GM19438 (cell line): ENCODE data around the gene PLXNA2.

Experiments
- ATAC-seq: cut with Tn5 transposase; IDR thresholded peaks from one replicate; pipeline ENCODE4 v1.9.1; 2021; ENCODE audit warnings: low read depth; ENCODE audit not compliant: unreplicated experiment

PLXNA2 gene

DNA sequence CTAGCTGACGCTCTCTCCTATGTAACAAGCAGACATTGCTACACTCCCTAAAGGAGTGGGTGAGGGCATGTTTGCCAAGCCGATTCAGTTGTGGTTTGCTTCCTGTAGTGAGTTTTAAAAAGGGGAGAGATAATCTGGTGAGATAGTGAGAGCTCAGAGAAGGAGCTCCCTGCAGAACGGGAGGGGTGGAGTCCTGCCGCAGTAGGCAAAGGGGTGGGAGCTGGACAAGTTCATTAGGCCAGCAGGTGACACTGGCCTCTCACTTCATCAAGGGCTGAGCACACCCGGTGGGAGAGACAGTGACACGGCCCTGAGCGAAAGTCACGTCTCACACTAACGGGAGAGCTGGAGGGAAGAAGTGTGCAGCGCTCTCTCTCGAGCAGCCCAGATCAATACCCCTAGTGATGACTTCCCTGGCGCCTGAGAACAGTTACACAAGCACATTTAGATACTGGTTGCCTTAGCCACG, 189.2 kb downstream of the PLXNA2 start:
- no peak for ATAC-seq

- ATAC-seq = no peak
These were observed 189.7 kb downstream of the PLXNA2 start for GRCh38 chr1:208054485-208054884.

DNA sequence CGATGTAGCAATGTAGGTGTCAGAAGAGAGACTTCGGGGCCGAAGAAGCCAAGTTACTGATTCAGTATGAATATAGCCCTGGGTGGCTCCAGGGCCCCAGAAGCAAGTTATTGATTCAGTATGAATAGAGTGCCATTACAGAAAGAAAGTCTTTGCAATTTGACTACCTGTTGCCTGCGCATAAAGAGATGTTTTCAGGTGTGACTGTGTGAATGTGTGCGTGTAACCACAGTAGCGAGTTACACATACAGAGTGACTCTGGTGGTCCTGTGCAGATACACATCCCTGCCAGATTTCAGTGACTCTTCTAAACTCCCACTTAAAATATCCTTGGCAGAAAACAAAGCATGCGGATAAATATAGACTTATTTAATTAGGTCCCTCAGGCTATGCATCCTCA, 190.5 kb downstream of the PLXNA2 start:
- ATAC-seq = no peak

DNA sequence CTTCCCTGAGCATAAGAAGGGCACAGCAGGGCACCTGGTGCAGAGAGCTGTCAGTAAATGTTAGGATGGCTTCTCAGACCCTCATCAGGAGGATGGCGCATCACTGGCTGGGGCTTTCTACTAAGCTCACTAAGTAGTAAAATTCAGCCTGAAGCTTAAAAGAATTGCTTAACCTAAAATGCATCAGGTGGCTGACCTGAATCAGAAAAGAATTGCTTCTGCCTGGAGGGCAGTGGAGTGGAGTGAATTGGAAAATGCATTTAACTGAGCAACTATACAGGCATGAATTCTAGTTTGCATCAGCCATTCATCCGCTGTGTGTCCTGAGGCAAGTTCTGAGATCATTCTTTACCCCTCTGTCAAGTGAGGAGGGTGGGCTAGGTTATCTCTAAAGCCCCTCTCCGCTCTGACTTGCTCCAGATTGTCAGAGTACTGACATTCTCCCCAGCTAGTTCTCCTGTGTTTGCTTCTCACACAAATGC, 191.2 kb downstream of the PLXNA2 start:
- ATAC-seq = no peak

DNA sequence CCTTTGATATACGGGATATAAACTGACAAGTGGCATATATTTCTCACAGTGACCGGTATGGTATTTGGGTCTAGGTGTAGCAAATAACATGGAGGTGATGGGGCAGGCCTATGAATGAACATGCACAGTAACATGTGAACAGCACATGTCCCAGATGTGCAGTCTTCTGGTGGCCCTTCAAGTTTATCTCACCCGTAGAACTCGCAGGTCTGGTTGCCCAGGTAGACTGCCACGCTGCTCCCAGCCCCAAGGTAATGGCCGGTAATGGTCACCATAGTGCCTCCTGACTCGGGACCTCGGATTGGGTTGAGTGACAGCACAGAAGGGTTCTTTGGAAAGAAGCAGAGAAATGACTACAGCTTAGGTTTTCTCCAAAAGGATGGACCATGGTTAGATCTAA, 192.0 kb downstream of the PLXNA2 start:
- ATAC-seq = no peak

GRCh38 chr1:208051651-208052050, 192.5 kb downstream of the PLXNA2 start:
- ATAC-seq = no peak

GRCh38 chr1:208048904-208049303, 195.3 kb downstream of the PLXNA2 start:
- ATAC-seq = no peak

- no peak for ATAC-seq
These were observed 196.2 kb downstream of the PLXNA2 start for GRCh38 chr1:208047975-208048374.

DNA sequence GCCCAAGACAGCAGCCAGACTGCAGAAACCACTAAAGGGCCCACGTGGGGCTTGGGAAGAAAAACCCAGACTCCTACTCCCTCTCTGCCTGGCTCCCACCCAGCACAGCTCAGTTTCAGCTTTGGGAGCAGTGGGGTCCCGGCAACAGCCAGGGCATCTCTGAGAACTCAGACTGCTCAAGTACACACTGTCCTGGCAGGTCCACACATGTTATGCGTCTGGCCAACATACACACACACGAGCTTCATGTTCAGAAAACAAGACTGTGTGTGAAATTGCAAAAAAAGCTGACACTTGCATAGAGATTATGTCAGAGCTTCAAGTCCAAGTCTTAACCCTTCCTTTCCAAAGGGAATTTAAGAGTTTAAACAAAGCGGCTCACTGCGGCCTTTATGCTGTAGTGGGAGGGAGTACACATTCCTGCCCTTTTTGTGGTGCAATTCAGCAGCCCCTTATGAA, 196.7 kb downstream of the PLXNA2 start:
- ATAC-seq = no peak

GRCh38 chr1:208045463-208046260, 198.5 kb downstream of the PLXNA2 start:
- no peak for ATAC-seq

- ATAC-seq = no peak
These were observed 199.4 kb downstream of the PLXNA2 start for GRCh38 chr1:208044589-208045462.

DNA sequence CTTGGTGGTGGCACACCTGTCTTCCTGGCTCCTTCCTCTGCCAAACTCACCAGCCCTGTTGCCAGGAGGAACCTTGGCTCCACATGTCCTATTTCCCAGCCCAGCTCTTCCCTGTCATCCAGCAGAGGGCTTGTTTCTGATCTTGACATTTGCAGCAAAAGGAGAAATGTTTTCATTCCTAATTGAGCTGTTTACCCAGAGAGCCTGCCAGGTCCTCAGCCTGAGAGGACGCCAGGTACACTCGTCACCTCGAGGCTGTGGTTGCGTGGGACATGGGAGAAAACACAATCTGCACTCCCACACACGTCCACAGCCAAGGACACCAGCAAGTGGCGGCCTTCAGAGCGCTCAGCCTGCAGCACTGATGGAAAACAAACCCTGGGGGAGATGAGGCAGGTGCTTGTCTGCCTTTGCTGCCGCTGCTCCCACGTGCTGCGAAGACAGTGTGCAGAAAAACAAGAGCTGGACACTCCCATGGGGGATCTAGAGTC, 200.4 kb downstream of the PLXNA2 start:
- ATAC-seq = no peak

DNA sequence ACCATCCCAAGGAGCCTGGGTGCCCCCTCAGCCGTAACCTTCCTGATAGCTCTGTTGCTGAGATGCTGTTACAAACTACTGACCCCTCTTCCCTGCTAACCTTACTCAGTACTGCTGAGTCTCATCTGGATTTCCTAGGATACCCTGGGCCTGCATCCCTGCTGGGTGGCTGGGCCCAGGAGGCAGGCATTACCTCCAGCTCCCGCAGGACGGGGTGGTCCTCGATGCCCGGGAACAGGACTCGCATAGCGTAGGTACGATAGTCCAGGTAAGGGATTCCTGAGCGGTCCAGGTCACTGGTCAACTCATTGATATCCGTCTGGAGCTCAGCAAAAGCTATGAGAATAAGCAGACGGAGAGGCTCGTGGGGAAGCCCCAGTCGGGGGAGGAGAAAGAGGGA, 201.3 kb downstream of the PLXNA2 start:
- no peak for ATAC-seq

DNA sequence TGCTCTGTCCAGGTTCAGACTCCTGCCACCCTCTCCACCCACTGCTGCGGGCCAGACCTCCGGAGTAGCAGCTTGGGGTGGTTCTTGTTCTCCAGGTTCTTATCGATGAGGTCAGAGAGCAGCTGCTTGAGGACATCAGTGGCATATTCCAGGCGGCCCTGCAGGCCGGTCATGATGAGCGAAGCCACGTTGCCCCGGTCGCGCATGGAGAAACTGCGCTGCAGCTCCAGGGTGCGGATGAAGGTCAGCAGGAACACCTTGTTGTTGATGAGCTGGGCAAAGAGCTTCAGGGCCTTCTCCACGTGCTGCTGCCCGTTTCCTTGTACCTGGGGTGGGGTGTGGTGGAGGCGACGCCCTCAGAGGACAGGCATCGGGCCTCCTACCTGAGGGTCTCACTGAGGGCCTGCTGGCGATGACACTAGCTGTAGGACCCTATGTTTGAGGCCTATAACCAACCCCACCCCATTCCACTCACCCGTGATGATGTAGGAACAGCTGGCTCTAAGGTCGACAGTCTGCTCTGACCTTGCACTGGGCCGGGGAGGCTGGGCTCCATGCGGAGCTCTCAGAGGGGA, 202.1 kb downstream of the PLXNA2 start:
- no peak for ATAC-seq

DNA sequence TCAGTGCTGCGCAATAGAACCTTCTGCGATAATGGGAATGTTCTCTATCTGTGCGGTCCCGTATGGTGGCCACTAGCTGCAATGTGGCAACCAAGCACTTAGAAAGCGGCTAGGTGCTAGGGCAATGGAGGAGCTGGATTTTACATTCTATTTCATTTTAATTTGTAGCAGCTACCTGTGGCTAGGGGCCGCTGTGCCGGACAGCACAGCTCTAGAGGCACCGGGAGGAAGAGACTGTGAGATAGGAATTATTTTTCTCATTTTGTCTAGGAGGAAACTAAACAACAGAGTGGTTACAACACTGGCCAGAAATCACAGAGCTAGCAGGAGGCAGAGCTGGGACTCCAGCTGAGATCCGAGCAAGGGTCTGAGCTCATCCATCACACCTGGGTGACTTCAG, 202.7 kb downstream of the PLXNA2 start:
- ATAC-seq = no peak

DNA sequence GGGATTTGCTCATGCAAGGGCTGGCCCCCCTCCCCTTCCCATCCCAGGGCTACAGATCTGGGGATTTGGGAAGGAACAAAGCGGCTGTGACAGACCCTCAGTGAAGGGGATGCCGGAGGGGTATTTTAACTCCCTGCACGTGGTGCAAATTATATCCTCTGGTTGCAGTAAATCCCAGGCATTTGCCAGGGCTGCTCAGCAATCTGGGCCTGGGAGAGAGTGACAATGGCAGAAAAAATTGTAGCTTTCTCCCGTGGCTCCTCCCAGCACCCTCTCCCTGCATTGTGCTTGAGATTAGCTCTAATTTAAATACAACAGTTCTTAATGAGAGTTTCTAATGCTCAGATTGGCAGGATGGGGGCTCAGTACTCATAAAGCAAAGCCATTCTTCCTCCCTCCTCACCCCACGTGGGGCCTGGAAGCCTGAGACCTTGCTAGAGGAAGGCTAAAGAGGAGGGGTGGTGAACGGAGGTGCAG, 203.3 kb downstream of the PLXNA2 start:
- ATAC-seq = no peak

GRCh38 chr1:208039536-208040332, 204.4 kb downstream of the PLXNA2 start:
- no peak for ATAC-seq

DNA sequence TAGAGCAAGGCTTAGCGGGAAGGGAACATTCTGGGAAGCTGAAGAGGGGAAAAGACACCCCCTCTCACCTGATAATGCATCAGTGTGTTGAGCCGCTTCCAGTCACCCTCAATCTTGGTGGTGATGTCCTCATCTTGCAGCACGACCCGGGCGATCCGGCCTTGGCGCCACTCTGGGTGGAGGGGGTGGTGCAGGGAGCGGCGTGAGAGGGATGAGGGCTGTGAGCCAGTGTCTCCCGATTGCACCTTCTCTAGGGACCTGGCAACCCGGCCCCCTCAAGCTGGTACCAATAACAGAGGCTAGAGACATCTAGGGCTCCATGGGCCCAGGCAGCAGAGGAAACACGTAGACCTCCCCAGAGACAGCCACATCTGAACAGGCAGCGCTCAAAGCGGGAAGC, 205.9 kb downstream of the PLXNA2 start:
- no peak for ATAC-seq

GRCh38 chr1:208036918-208037766, 207.0 kb downstream of the PLXNA2 start:
- ATAC-seq = no peak
